Fibroblast of mammary gland (primary cell): ENCODE measurements around the gene S100A7A.

Experiments used
- DNase-seq: peaks from one replicate; pipeline ENCODE4 v3.0.0-alpha.2; 2010; ENCODE audit warnings: low read depth
- H3K4me3 ChIP-seq: 2 replicates; pipeline ENCODE4 v1.5.1; 2011; ENCODE audit warnings: low read depth, mild to moderate bottlenecking, low read length, moderate library complexity; ENCODE audit not compliant: control insufficient read depth
- CTCF ChIP-seq: conservative IDR thresholded peaks from 2 replicates; pipeline ENCODE4 v1.5.1; 2011; ENCODE audit warnings: low read depth, low read length, inconsistent platforms; ENCODE audit not compliant: control insufficient read depth, insufficient read depth

The S100A7A gene

GRCh38 chr1:153387001-153387400 is 29.3 kb upstream of the S100A7A start:
- H3K4me3 ChIP-seq, result no peak overlapping the region
- no peak for TF ChIP-seq CTCF

GRCh38 chr1:153387785-153388184 is 28.5 kb upstream of the S100A7A start:
- DNase-seq, result no peak
- H3K4me3 ChIP-seq, result no peak overlapping the region
- TF ChIP-seq CTCF, result no peak

More at GRCh38 chr1:153387001-153387400, 29.3 kb upstream of the S100A7A start:
- DNase-seq, result no peak

GRCh38 chr1:153389401-153389800 is 26.9 kb upstream of the S100A7A start:
- no peak overlapping the region for H3K4me3 ChIP-seq
- DNase-seq, result no peak
- TF ChIP-seq CTCF, result no peak

GRCh38 chr1:153389973-153390879 is 26.1 kb upstream of the S100A7A start:
- no peak overlapping the region for H3K4me3 ChIP-seq
- DNase-seq, result no peak
- TF ChIP-seq CTCF, result no peak

- no peak for DNase-seq
- no peak within 1 kb of the TSS for H3K4me3 ChIP-seq
- no peak for TF ChIP-seq CTCF
Measured at GRCh38 chr1:153390938-153391710, 25.2 kb upstream of the S100A7A start, which contains the start of gene S100A8. Gene S100A8 (minus strand): TSS chr1:153391073. CDS start chr1:153390535, 538 bp downstream.

- TF ChIP-seq CTCF, result no peak
- H3K4me3 ChIP-seq, result no peak overlapping the region
- DNase-seq, result no peak
Measured at GRCh38 chr1:153392258-153392657, 24.1 kb upstream of the S100A7A start.
